Activated CD4-positive, alpha-beta T cell treated with anti-CD3 and anti-CD28 coated beads, Interleukin-2, amount 50 U/mL, for 4 hours (primary cell): ENCODE results near the gene SDK2.

Experiments used
- DNase-seq, 2 experiments: peaks; one replicate each; pipeline ENCODE4 v3.0.0-alpha.2; 2020

The SDK2 gene

GRCh38 chr17:73551144-73551543 is 93.1 kb downstream of the SDK2 start:
- DNase-seq: no peak

DNA sequence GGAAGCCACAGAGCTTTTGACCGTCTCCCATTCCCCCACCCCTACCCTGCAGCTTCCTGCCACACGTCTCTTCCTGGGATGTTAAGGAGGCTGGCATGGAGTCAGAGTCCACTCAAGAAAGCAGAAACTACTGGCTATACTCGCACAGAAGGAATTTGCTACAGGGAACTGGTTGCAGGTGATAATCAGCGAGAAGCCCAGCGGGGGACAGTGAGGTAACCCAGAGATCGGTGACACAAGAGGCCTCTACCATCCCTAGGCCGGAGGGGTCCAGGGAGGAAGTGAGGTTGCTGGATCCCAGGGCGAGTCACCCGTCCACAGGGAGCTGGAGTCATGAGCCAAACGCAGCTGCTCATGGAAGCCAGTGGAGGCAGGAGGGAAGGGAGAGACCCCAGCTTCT is 93.7 kb downstream of the SDK2 start:
- DNase-seq: no peak

- no peak for DNase-seq
These were observed 94.3 kb downstream of the SDK2 start for GRCh38 chr17:73549841-73550430.

DNA sequence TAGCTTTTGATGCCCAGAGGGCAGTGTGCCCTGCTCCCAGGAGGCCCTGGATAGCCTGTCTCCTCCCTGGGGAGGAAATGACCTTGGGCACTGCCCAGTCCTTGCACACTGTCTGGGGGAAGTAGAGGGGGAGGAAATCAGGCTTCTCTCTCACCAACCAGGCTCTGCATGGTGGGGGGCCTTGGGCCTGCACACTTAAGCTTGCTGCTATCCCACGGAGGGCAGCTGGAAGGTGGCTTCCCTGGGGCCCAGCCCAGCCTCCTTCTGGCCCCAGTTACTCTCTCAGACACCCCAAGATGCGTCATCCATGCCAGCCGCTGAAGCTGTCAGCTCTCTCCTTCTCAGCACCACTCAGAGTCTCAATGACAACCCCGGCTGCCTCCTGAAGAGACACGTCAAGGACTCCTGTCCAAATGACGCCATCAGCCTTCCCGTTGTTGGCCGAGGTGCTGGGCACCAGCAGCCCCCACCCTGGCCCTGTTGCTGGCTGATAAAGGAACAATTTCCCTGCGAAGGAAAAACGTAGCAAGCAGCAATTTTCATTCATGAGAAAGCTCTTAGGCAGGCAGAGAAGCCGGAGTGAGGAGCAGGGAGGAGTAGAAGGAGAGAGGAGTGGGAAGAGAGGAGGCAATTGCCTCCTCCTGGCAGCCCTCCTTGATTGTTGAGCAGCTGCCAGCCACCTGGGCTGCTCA is 95.5 kb downstream of the SDK2 start:
- no peak for DNase-seq

DNA sequence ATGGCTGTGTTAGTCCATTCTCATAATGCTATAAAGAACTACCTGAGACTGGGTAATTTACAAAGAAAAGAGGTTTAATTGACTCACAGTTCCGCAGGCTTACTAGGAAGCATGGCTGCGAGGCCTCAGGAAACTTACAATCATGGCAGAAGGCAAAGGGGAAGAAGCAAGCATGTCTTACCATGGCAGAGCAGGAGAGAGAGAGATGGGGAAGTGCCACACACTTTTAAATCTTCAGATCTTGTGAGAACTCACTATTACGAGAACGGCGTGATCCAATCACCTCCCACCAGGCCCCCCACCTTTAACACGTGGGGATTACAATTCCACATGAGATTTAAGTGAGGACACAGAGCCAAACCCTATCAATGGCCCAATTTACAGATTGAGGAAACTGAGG is 96.5 kb downstream of the SDK2 start:
- no peak for DNase-seq

DNA sequence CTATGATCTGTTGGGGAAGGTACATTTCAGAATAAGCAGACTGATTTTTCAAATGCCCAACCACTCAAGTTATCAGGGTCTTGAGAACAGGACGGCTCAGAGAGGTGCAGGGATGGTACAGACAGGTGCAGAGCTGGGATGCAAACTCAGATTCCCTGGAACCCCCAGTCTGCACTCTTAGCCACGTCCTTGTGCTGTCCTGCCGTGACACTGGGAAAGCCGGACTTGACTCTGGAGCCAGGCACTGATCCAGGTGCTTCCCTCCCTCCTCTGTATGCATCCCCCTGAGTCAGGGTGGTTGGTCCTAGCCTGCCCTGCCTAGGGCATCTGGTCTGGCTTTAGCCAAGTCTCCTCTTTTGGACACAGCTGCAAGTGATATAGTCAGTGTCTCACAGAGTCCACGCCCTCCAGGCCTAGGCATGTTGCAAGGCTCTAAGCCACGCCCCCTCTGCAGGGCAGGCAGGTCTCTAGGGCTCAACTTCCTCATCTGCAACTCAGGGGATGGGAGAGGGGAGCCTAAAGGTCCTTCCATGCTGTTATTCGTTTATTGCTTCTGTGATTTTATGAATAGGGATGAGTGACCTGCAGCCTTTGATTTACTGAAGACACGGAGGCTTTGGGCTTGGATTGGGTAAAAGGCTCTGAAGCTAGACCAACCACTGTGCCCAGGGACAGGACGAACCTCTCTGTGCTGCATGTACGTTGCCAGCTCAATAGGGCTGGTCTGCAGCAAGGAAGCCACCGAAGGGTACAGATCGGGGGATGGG is 97.3 kb downstream of the SDK2 start:
- DNase-seq: no peak

- DNase-seq: no peak
These were observed 98.1 kb downstream of the SDK2 start for GRCh38 chr17:73546114-73546513.

DNA sequence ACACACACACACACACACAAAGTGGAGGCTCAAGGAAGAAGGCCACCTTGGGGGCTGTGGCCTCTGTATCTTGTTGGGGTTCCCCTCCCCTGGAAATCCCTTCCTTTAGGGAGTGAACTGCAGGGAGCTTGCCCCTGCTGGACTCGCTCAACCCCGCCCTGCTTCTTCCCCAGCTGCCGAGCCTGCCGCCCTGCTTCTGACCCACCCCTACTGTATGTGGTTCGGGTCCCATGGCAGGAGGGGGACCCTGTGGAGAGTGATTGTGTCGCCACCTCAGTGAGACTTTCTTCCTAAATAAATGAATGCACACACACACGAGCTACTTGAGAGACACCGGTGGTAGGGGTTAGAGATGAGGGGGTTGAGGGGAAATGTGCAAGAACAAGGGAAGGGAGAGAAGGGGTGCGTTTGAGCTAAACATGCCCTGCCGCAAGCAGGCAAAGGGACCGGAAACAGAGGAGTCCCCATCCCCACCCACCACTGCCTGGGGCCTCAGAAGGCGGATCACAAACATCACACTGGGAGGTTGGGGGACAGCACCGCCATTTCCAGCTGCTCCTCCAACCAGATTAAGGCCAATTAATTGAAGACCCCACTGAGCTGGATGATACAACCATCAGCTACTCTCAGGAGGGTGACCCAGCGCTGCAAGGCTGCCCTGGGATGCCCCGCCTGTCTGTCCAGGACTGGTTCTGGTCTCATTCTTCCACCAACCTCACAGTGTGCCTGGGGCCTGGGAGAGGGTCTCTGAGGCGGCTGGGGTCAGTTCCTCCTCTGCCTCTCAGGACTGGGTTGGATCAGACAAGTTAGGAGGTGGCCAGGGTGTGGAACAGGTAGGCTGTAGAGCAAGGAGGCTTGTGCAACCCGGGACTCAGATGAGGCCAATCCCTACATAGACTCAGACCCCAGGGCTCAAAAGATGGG is 98.9 kb downstream of the SDK2 start:
- DNase-seq: no peak

- no peak for DNase-seq
These were observed 99.9 kb downstream of the SDK2 start for GRCh38 chr17:73544333-73544732.

DNA sequence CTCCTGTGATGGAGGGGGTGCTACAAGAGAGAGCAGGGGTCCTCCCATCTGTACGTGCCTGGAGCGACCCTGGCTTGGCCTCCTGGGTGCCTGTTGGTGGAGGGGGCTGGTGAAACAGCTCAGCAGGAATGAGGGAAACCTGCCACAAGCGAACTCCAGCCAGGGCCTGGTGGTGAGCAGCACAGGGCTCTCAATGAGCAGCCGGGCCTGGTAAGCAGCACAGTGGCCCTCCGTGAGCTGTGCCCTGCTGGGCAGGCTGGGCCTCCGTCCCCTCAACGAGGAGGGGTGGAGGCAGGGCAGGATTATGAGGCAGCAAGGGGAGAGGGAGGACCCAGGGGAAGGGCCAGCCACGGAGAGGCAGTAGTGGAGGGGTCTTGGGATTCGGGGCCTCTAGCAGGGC is 101.9 kb downstream of the SDK2 start:
- no peak for DNase-seq

DNA sequence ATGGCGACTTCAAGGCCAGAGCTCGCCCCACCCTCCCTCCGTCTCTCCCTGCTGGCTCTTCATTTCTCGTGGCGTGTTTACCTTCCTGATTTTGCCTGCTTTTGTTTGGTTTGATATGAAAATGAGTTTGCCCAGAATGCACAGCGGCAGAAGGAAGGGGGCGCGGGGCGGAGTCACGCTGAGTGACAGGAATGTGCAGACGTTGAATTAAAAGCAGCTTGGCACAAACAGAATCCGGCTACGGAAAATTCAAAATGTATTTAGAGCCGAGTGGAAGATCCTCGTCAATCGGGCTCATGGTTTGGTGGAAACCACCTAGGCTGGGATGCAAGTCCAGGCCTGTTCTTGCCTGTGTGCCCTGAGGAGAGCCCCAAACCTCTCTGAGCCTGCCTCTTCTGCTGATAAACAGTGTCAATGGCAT is 102.7 kb downstream of the SDK2 start:
- no peak for DNase-seq

DNA sequence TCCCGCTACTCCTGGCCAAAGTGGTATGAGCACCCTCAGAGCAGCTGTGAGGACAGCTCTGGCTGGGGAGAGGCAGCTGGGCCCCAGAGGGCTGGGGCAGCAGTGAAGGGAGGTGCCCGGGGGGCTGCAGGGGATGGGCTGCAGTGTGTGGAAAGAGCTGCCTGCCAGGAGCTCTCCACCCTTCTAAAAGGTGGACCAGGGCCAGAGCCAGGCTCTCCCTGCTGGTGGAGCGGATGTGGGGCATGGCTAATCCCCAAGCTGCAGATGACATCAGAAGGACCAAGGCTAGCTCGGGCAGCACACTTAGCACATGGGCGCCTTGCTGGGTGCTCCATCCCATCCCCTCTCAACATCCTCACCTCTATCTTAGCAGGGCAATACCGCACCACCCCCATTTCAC is 103.1 kb downstream of the SDK2 start:
- no peak for DNase-seq

DNA sequence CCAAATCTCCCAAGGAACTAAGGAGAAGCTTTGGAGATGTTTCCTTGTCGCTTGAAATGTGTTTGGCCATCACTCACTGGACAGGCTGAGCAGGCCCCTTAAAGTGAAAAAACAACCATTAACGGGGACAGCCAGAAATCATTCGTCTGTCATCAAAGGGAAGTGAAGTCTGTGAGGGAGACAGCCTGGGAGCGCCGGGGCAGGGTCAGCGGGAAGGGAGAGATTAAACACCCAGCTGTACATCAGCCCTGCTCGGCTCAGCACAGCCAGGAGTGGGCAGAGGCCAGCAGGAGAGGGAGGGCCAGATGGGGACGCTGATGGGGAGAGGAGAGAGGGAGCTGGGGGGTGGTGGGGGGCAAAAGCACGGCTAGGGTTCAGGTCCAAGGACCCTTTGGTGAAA is 105.1 kb downstream of the SDK2 start:
- no peak for DNase-seq

DNA sequence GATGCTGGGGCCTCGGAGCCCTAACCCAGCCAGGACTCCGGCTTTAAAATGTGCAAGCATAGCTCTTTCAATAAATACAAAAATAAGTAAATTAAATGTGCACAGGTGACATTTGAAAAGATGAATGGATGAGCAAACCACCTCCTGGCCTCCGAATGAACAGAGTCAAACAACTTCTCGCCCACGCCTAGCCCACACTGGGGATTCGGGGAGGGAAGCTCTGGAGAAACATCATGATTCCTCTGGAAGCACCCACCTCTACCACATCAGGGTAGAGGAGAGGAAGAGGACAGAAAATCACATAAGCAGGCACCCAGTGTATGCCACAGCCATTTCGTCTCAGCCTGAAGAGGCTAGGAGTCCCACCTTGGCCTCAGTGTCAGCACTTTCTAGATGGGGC is 105.8 kb downstream of the SDK2 start:
- DNase-seq: no peak

DNA sequence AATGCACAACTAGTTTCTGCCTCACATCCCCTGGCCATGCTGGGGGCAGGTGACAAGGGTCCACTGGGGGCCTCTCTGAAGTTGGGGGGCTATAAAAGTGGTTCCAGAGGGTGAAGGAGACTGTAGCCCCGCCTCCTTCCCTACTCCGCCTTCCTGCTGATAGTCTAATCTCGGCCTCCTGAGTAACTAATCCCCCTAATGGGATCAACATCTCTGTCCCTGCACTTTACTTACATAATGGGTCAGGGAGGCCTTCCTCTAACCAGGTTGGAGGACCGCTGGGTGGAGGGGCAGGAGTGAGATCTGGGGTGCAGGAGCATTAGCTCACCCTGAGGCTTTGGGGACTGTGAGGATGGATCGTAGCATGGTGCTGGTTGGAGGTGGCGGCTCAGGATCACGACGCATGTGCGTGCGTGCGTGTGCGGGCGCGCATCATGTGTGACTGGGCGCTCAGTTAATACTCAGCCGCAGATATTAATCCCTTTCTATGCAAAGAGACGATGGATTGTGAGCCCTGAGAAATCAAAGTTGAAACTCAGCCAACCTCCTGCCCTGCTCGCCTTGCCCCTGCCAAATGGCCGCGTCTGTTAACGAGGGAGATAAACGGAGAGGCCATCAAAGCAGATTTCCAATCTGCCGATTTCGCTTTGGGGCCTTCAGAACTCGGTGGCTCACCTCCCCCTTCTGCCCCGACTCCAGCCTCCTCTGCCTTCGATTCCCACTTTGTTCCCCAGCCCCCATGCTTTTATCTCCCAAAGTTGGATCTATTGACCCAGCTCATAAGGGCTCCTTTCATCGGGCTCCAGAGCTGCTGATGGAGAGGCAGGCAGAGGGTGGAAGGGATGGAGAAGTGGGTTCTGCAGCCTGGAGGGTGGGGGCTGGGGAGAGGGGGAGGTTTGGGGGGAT is 107.3 kb downstream of the SDK2 start:
- no peak for DNase-seq

GRCh38 chr17:73535746-73536145 is 108.5 kb downstream of the SDK2 start:
- no peak for DNase-seq

- no peak for DNase-seq
These were observed 109.9 kb downstream of the SDK2 start for GRCh38 chr17:73534209-73534909.

- DNase-seq: no peak
These were observed 110.5 kb downstream of the SDK2 start for GRCh38 chr17:73533781-73534180.

DNA sequence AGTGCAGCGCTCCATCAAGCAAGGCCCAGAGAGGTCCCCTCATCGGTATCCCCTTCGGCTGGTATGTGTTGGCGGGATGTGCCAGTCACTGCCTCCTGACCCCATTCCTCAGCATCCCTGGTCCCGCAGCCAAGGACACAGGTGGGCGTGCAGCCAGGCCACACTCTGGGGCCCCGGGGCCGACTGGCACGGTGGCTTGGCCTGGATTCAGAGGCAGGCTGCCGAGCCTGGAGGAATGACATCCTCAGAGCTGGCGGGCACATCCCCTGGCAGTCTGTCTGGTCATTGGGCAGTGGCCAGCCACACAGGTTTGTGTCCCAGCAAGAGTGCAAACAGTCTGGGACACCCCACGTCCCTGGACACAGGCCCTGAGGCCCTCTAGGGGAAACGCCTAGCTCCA is 111.1 kb downstream of the SDK2 start:
- DNase-seq: no peak

- DNase-seq: no peak
These were observed 111.8 kb downstream of the SDK2 start for GRCh38 chr17:73532421-73532901.

DNA sequence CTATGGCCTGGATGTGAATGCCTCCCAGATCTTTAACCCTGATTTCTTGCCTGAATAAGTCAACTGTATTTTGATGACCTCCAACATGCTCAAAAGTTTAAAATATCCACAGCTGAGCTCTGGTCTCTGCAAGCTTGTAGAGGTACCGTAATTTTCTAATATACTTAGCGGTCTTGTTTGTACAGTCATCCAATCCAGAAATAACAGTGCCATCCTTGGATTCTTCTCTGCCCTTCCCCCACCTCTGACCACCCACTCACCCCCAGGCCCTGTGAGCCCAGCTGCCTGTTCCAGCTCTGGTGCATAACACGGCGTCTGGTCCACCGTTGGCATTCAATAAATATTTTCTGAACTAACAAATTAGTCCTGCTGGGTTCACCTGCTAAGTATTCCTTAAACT is 113.1 kb downstream of the SDK2 start:
- no peak for DNase-seq
